GM18873 (cell line): ENCODE data around the gene CPT1B.
"Not testable (repeated sequence)": the region's sequence is repeated elsewhere in the genome, so short reads cannot be mapped to it uniquely, and the experiment has no call there.

Experiments
- ATAC-seq: cut with Tn5 transposase; IDR thresholded peaks from one replicate; pipeline ENCODE4 v1.9.1; 2021; ENCODE audit warnings: mild to moderate bottlenecking, moderate library complexity, moderate number of reproducible peaks; ENCODE audit not compliant: unreplicated experiment, low FRiP score

CPT1B gene

DNA sequence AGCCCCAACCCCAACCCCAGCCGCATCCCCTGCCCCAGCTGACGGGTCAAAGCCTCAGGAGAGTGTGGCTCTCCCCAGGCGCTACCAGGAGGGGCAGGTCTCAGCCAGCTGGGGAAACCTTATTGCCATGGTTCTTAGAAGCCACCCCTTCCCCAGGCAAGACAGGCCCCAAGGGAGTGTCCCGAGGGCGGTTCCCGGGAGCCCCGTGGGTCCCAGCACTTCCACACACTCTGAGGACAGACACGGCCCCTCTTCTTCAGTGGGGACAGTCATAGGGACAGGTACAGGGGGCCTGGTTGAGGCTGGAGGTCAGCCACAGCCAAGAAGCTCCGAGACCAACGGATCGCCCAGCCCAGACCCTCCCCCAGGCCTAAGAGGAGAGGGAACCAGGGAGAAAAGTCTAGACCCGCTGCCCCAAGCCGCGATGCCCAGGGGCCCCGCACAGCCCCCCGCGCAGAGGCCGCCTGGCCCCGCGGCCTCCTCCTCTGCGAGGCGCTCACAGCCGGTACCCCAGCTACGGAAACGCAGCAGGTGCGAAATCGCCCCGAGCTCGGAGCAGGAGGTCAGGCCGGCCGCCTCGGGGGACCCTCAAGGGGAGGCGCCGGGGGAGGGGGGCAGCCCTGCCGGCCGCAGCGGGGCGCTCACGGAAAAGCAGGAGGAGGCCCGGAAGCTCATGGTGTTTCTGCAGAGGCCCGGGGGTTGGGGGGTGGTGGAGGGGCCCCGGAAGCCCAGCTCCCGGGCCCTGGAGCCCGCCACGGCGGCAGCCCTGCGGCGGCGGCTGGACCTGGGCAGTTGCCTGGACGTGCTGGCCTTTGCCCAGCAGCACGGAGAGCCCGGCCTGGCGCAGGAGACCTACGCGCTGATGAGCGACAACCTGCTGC lies 29.9 kb downstream of the CPT1B start:
- ATAC-seq, result no peak

DNA sequence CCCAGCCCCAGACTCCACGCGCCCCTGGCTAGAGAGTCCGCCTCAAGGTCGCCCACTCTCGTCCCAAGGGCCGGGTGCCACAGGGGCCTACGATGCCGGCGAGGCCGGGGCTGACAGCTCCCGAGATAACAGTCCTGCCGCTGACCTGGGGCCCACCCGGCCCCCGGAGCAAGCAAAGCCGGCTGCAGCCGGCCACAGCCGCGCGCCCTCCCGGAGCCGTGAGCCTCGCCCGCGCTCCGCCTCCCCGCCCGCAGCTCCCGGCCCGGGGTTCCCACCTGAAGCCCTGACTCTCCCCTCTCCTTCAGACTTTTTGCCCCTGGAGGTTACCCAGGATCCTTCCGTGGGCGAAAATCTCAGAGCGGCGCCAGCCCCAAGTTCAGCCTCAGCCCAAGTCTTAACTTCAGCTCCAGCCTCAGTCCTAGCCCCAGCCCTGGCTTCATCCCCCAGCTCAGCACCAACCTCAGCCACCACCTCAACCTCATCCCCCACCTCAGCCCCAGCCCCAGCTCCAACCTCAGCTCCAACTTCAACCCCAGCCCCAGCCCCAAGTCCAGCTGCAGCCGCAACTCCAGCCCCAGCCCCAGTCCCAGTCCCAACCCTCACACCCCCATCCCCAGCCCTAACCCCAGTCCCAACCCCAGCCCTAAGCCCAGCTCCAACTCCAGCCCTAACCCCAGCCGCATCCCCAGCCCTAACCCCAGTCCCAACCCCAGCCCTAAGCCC lies 30.8 kb downstream of the CPT1B start:
- no peak for ATAC-seq

DNA sequence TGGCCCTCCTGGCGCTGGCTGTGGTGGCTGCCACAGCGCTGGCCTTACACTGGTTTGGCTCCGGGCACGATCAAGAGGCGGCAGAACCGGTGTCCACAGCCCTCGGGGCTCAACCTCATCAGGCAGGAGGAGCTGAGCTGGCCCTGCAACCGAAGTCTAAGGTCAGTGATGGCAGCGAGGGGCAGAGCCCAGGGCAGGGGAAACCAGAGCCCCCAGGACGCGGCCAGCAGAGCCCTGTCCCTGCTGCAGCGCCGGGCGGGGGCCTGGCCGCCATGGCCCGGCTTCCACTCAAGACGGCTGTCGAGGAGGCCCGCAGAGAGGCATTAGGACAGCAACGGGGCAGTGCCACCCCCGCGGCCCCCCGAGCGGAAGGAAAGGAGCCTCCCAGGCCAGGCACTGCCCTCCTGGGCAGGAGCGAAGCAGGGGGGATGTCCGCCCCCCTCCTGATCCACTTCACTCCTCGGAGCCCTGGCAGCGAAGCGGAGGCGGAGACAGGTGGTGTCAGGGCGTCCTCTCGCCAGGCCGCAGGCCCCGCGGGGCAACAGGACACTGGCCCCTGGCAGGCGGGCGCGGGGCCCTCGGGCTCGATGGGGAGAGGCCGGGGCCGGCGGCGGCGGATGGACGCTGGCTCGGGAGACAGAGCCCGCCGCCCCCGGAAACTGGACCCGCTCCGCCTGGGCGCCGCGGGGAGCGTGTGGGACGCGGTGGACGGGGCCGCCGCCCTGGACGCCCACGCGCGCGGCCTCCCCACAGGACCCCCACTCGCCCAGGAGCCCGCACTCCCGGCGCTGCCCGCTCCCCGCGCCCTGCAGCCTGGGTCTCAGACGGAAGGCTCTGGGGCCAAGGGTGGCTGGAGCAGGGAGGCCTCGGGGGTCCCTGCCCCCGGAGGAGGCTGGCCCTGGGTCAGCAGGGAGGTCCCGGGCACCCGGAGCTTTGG lies 31.6 kb downstream of the CPT1B start:
- ATAC-seq, result no peak

DNA sequence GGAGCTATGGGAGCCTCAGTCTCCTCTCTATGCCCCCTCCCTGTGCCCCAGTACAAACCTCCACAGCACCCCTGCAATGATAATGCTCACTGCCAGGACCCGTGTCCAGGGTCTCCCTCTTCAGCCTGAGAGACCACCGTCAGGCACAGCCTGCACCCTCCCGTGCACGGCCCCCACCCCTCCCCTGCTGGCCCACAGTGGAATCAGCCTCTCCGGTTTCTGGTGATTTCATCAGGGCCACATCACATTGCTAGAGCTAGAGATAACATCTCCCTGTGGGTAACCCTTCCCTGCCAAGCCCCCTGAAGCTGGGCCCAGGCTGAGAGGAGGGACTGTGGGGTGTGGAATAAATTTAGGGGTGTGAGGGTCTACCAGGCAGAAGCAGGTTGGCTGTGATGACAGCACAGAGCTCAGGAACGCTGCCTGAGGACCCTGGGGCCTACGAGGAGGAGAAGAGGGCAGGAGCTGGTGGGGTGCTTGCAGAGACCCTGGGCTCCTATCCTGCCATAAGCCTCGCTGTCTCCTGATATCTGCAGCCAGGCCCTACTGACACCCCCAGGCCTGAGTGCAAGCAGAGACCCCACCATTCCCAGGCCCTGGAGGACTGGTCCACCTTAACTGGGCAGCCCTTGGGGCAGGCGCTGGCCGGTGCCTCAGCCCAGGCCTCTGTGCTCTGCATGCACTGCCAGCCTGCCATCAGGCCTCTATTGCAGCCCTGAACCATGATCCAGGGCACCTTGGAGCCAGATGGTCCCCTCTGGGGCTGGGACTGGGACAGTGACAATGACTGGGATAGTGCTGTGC lies 32.5 kb downstream of the CPT1B start, which contains the start of gene KLHDC7B:
Gene KLHDC7B, plus strand, starts transcription at position 378 of the 804 bp plus-strand sequence. Its CDS starts 345 bp downstream, at position 723.
- no peak for ATAC-seq

DNA sequence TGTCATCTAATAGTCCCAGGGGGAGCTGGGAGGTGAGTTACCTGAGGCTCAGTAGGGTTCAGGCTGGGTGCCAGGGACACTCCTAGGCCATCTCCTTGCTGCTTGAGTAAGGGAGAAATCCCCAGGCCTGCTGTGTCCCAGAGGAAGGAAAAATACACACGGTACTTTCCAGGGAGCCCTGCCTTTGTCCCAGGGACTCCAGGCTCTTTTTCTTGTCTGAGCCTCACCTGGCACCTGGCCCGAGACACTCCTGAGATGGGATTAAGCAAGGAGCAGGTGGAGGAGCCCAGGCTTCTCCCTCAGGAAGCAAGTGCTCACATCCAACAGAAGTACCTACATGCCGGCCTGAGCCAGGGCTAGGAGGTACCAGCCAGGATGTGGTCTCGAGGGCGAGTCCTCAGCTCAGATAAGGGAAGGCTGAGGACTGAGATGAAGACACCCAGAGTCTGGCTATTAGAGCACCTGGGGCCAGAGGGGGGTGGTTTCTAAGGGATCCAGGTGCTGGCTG lies 33.4 kb downstream of the CPT1B start:
- no peak for ATAC-seq

DNA sequence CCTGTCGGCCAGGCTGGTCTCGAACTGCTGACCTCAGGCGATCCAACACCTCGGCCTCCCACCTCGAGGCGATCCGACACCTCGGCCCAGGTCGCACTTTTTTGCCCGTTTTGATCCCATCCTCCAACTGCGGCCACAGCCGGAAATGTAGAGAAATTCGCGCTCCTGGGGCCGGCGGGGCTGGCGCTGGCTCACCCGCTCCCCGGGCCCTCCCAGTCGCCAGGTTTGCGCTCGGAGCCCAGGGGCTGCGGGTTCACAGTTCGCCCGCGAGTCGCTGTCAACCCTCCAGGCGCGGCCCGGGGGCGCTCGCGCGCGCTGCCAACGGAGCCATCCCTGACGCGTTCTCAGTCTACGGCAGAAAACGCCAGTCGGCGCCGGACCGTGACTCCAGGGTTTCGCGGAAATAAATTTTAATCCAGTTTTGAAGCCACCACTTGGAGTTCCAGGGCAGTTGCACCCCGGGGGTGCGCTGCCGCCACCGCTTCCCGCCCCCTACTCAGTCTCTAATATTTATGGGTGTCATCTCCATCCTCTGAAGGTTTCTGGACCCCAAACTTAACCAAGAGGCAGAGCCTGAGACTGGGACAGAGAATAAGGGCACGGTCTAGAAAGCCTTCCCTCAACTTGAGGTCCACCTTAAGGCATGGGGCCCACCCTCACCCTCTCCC lies 34.0 kb downstream of the CPT1B start:
- ATAC-seq, result no peak

DNA sequence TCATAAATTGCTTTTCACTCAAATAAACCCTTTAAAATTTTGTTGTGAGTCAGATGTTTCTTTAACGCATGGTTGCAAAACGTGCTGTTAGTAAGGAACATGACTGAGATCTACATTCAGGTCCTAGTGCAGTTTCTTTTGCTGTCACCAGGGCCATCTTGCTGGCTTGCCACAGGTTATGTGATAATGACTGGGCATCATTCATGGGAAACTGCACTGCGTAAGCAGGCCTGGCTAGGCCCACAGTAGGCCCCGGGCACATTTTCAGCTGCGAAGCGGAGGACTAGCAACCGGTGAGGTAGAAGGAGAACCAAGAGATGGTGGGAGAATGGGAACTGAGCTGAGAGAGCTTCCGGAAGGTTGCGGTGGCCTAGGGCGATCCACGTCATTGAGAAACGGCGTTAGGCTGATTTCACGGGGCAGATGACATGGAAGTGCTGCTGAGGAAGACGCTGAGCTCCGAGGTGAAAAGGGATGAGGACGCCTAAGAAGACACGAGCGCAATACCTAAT lies 35.8 kb downstream of the CPT1B start:
- no peak for ATAC-seq

DNA sequence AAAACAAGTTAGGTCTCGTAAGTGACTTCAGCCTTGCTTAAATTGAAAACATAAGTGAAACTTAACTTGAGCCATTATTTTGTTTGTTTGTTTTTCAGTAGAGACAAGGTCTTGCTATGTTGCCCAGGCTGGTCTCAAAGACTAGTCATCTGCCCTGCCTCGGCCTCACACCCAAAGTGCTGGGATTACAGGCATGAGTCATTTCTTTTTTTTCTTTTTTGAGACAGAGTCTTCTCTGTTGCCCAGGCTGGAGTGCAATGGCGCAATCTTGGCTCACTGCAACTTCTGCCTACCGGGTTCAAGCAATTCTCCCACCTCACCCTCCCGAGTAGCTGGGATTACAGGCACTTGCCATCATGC lies 36.6 kb downstream of the CPT1B start:
- not testable (repeated sequence) for ATAC-seq

DNA sequence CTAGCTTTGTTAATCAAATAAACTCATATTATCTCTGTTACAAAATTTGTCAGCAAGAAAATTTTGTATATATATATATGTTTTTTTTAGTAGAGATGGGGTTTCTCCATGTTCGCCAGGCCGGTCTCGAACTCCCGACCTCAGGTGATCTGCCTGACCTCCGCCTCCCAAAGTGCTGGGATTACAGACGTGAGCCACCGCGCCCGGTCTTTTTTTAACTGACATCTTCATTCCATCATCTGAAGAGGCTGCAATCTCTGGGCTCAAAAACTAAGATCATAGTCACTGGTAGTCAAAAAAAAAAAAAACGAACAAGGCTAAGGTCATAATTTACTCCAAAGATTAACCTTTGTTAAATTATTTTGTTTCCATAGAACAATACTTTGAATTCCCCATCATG lies 37.8 kb downstream of the CPT1B start:
- ATAC-seq, result no peak

DNA sequence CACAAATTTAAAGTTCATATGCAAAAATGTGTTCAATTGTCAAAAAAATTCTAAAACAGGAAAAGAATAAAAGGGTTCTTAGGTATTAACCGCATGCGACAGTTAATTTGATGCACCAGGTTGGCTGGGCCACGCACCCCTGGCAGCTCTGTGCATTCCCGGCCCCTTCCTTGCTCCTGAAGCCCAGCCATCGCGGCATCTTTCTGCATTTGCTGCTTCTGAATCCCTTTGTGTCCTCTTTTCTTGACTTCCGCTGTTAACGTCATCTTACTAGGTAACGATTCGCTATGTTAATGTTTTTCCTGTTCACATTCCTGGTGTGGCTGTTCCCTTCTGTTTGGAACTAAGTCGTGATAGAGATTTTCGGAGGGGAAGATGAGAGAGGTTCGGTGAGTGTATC lies 40.5 kb downstream of the CPT1B start:
- ATAC-seq, result no peak

DNA sequence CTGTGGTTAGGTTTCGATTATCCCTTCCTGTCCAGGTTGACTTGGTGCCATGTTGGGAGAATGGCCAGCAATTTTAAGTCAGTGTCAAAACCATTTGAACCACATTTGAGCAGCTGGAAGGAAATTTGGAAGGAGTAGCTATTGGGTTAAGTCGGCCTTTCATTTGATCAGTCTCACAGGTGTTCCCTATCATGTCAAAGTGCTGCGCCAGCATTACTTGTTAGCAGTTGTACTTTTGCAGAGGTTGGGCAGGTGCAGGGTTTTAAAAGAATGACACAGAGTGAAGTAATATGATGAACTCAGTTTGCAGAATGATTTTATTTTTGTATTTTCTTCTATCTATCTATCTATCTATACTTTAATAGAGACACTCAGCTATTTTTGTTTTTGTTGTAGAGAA lies 42.0 kb downstream of the CPT1B start:
- ATAC-seq, result no peak

DNA sequence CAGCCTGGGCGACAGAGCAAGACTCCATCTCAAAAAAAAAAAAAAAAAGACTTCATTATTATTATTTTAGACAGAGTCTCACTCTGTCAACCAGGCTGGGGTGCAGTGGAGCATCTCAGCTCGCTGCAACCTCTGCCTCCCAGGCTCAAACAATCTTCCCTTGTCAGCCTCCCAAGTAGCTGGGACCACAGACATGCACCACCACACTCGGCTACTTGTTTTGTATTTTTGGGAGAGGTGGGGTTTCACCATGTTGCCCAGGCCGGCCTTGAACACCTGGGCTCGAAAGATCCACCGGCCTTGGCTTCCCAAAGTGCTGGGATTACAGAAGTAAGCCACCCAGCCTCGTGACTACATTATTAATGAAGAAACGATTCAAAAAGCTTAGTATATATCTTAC lies 43.1 kb downstream of the CPT1B start:
- ATAC-seq, result no peak

DNA sequence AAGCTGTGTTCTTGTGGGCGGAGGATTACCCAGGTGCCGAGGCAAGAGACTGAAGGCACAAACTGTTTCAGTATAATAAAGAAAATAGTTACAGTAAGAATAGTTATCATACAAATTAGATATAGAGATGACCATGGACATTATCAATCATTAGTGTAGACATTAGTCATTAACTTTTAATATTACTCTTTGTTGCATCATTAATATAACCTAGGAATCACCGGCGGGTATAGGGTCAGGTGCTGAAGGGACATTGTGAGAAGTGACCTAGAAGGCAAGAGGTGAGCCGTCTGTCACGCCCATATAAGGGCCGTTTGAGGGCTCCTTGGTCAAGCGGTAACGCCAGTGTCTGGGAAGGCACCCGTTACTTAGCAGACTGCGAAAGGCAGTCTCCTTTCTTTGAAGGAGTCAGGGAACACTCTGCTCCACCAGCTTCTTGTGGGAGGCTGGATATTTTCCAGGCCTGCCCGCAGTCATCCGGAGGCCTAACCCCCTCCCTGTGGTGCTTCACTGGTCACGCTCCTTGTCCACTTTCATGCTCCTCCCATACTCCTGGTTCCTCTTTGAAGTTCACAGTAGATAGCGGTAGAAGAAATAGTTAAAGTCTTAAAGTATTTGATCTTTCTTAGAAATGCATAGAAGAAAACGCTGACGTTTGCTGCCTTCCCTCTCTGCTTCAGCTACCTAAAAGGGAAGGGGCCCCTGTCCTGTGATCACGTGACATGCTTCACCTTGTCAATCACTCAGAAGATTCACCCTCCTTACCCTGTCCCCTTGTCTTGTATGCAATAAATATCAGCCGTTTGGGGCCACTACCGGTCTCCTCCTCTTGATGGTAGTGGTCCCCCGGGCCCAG lies 44.1 kb downstream of the CPT1B start:
- not testable (repeated sequence) for ATAC-seq

DNA sequence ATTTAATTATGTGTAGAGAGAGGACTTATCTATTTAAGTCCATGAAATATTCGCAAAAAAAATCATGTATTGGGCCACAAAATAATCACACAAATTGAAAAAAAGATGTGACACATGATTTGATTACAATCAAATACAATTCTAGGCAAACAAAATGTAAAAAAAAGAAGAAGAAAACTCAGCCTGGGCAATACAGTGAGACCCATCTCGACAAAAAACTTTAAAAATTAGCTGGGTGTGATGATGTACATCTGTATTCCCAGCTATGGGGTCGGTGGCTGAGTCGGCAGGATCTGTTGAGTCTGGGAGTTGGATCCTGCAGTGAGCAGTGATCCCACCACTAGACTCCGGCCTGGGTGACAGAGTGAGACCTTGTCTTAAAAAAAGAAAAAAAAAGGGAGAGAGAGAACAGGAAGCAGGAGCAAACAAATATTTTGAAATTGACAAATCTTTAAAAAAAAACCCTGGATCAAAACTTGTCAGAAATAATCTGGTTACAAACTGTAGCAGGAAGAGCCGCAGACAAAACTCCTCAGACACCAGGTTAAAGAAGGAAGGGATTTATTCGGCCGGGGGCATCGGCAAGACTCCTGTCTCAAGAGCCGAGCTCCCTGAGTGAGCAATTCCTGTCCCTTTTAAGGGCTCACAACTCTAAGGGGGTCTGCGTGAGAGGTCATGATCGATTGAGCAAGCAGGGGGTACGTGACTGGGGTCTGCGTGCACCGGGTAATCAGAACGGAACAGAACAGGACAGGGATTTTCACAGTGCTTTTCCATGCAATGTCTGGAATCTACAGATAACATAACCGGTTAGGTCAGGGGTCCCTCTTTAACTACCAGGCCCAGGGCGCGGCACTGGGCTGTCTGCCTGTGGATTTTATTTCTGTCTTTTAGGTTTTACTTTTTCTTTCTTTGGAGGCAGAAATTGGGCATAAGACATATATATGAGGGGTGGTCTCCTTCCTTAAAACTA lies 45.1 kb downstream of the CPT1B start:
- ATAC-seq, result no peak

DNA sequence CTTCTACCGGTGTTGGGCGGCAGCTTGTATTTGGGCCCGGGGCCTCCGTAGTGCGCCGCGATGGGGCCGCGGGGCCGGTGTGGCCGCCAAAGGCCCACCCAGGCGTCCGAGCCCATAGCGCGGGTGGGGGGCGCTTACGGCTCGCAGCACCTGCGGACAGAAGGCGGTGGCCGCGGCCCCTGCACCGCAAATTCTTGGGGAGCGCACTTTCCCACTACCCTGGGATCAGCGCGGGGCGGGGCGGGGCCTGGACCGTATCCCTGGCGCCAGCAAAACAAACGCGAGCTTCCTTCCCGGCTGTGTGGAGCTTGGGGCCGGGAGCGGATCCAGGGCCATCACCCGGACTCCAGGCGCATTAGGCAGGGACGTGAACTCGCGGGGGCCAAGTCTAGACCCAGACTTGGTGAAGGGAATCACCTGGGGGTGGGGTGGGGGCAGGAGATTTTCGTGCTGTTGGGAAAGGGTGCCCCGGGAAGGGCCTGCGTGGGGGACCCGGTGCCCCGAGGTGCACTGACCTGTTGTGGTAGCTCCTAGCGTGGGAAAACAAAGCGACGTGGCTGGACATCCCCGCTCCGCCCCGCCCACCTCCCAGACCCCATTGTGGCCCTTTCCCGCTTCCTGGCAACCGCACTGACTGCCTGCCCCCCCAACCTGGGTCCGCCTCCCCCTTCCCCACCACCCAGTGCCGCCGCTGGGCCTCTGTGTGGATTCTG lies 46.1 kb downstream of the CPT1B start:
- ATAC-seq, result no peak

DNA sequence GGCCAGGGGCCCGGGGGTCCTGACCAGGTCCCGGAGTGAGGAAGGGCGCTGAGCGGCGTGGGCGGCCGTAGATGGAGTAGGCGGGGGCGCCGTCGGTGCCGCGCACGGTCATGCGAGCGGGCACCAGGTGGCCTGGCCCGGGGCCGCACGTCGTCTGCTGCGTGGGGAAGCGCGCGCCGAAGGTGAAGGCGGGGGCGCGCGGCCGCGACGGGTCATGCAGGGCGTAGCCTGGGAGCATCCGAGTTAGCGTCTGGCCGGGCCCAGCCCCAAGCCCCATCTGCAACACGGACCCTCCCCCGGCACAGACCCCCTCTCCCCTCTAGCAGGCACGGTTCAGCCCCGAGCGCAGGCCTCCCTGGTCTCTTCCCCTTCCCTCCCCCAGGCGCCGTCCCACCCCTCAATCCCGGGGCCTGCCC lies 46.7 kb downstream of the CPT1B start:
- ATAC-seq, result no peak
